Activated T-helper 2 cell treated with anti-CD3 and anti-CD28 coated beads, Interferon-gamma antibody, Interleukin-2, Interleukin-4, amounts not matched to agents 10 μg/mL and 5 μg/mL and 100 μg/mL, durations not matched to agents 14 hours and 24 hours and 36 hours (primary cell): ENCODE results near the gene ZNF154. TPM values are rescaled to one million over a fixed set of nuclear protein-coding genes. Genes with fewer than 3 reads are reported as not detected.

Experiments used
- DNase-seq: peaks from one replicate; pipeline ENCODE4 v3.0.0; 2021; ENCODE audit warnings: low spot score
- H3K27ac Mint-ChIP-seq: one replicate; pipeline ENCODE4 v1.8.0; 2021; ENCODE audit warnings: mixed read lengths
- H3K27me3 Mint-ChIP-seq: one replicate; pipeline ENCODE4 v1.8.0; 2021; ENCODE audit warnings: low read depth, mixed read lengths
- H3K36me3 Mint-ChIP-seq: one replicate; pipeline ENCODE4 v1.8.0; 2021; ENCODE audit warnings: low read depth, mixed read lengths
- H3K4me1 Mint-ChIP-seq: one replicate; pipeline ENCODE4 v1.8.0; 2021; ENCODE audit warnings: low read depth, mixed read lengths
- H3K4me3 Mint-ChIP-seq: one replicate; pipeline ENCODE4 v1.8.0; 2021; ENCODE audit warnings: low read depth, mild to moderate bottlenecking, moderate library complexity, mixed read lengths
- H3K9me3 Mint-ChIP-seq: one replicate; pipeline ENCODE4 v1.8.0; 2021; ENCODE audit warnings: mixed read lengths
- intact Hi-C: fragments of 100-400 bp; cut with micrococcal nuclease; formaldehyde crosslinking; loops from one replicate; pipeline ENCODE4 v1.15.1; 2023
- total RNA-seq: library from RNA; stranded (reverse); gene quantifications from 2 replicates; pipeline ENCODE4 v1.2.3, GENCODE V29; 2022

ZNF154 gene
- total RNA-seq, 1 donor from 2014 or later = 4.0 TPM

DNA sequence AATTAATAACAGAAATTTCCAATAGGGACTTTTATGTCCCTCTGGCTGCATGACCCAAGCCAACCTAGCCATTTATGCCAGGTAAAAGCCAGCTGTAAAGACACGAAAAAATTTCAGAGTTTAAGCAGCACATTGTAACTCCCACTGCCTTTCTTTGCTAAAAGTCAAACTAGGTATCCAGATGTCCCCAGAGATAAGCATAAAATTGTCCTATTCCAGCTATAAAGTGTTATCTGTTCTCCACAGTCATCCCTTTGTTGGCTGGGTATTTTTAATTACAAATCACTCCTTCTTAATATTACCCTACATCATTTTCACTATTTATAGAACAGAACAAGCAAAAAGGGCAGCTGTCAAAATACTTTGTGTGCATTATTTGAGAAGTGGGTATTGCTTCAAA, 3.2 kb upstream of the ZNF154 start:
- peaks cover 36% of the 10 kb centered on the region for H3K36me3 Mint-ChIP-seq
- H3K4me3 Mint-ChIP-seq = no peak overlapping the region
- no peak for DNase-seq
- no peak overlapping the region for H3K27ac Mint-ChIP-seq
- H3K9me3 Mint-ChIP-seq = peaks cover 58% of the 10 kb centered on the region
- intact Hi-C loops = no loop called here
- peaks cover 6% of the 10 kb centered on the region for H3K4me1 Mint-ChIP-seq
- H3K27me3 Mint-ChIP-seq = no peaks in the 10 kb centered on the region

- Mint-ChIP-seq H3K27ac (no peak overlapping the region), H3K4me1 (peaks cover 6% of the 10 kb centered on the region), H3K36me3 (peaks cover 53% of the 10 kb centered on the region), H3K9me3 (peaks cover 60% of the 10 kb centered on the region), H3K27me3 (no peaks in the 10 kb centered on the region), H3K4me3 (peak overlapping the region; percentile 87)
- intact Hi-C loops = no loop called here
- no peak for DNase-seq
Measured at GRCh38 chr19:57709616-57710015, 612 bp upstream of the ZNF154 start.

DNA sequence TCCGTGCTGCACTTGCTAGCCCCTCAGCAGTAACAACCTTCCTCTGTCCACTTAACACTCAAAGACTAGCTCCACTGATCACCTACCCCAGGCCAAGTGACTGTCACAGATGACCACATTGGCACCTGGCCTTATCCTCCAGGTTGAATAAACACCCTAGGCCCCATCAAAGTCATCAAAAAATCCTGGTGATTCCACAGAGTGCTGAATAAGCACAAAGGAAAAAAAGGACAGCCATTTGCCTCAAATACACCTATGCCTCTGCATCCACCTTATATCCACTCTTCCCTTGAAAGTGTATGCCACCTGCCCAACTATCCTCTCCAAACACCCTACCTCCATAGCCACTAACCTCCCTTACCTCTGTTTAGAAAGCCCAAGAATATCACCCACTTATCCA, 2.7 kb downstream of the ZNF154 start:
- Mint-ChIP-seq H3K27me3 (no peaks in the 10 kb centered on the region), H3K36me3 (peaks cover 77% of the 10 kb centered on the region), H3K4me1 (peaks cover 6% of the 10 kb centered on the region), H3K27ac (no peak overlapping the region), H3K9me3 (peaks cover 63% of the 10 kb centered on the region), H3K4me3 (no peak overlapping the region)
- DNase-seq = no peak
- intact Hi-C loops = no loop called here

GRCh38 chr19:57701625-57702024, 7.4 kb downstream of the ZNF154 start:
- intact Hi-C loops = no loop called here
- H3K27ac Mint-ChIP-seq = no peak overlapping the region
- peaks cover 89% of the 10 kb centered on the region for H3K36me3 Mint-ChIP-seq
- no peaks in the 10 kb centered on the region for H3K4me1 Mint-ChIP-seq
- no peak for DNase-seq
- H3K27me3 Mint-ChIP-seq = no peaks in the 10 kb centered on the region
- H3K9me3 Mint-ChIP-seq = peaks cover 83% of the 10 kb centered on the region
- no peak overlapping the region for H3K4me3 Mint-ChIP-seq

GRCh38 chr19:57689750-57690149, 19.3 kb downstream of the ZNF154 start:
- Mint-ChIP-seq H3K36me3 (peaks cover 74% of the 10 kb centered on the region), H3K4me1 (no peaks in the 10 kb centered on the region), H3K4me3 (no peak overlapping the region), H3K27ac (no peak overlapping the region), H3K9me3 (peaks cover 87% of the 10 kb centered on the region), H3K27me3 (no peaks in the 10 kb centered on the region)
- intact Hi-C loops = no loop called here
- DNase-seq = no peak

- no peaks in the 10 kb centered on the region for H3K27me3 Mint-ChIP-seq
- H3K27ac Mint-ChIP-seq = no peak overlapping the region
- H3K9me3 Mint-ChIP-seq = peaks cover 88% of the 10 kb centered on the region
- no peak for DNase-seq
- H3K4me3 Mint-ChIP-seq = no peak overlapping the region
- H3K36me3 Mint-ChIP-seq = peaks cover 78% of the 10 kb centered on the region
- intact Hi-C loops = no loop called here
- H3K4me1 Mint-ChIP-seq = peaks cover 6% of the 10 kb centered on the region
Measured at GRCh38 chr19:57688011-57688763, 20.8 kb downstream of the ZNF154 start.

- Mint-ChIP-seq H3K27me3 (no peaks in the 10 kb centered on the region), H3K27ac (no peak overlapping the region), H3K4me1 (peaks cover 13% of the 10 kb centered on the region), H3K9me3 (peaks cover 89% of the 10 kb centered on the region), H3K4me3 (no peak overlapping the region), H3K36me3 (peaks cover 79% of the 10 kb centered on the region)
- no peak for DNase-seq
- intact Hi-C loops = no loop called here
Measured at GRCh38 chr19:57687363-57688010, 21.5 kb downstream of the ZNF154 start.

- peaks cover 18% of the 10 kb centered on the region for H3K4me1 Mint-ChIP-seq
- peaks cover 87% of the 10 kb centered on the region for H3K36me3 Mint-ChIP-seq
- no peaks in the 10 kb centered on the region for H3K27me3 Mint-ChIP-seq
- no peak overlapping the region for H3K27ac Mint-ChIP-seq
- H3K4me3 Mint-ChIP-seq = no peak overlapping the region
- DNase-seq = no peak
- intact Hi-C loops = no loop called here
- H3K9me3 Mint-ChIP-seq = peaks cover 88% of the 10 kb centered on the region
Measured at GRCh38 chr19:57686727-57687126, 22.3 kb downstream of the ZNF154 start.

- intact Hi-C loops = loop anchor here (5.0 kb wide), 2 partner anchors 85 to 320 kb away; partner anchors contain the start of genes ZNF530 and ZNF606
- Mint-ChIP-seq H3K27me3 (no peaks in the 10 kb centered on the region), H3K9me3 (peaks cover 64% of the 10 kb centered on the region), H3K36me3 (peaks cover 63% of the 10 kb centered on the region), H3K27ac (peak overlapping the region; percentile 85), H3K4me1 (peaks cover 22% of the 10 kb centered on the region), H3K4me3 (peak overlapping the region; percentile 93)
- DNase-seq = no peak
Measured at GRCh38 chr19:57682226-57682766, 26.7 kb downstream of the ZNF154 start.

DNA sequence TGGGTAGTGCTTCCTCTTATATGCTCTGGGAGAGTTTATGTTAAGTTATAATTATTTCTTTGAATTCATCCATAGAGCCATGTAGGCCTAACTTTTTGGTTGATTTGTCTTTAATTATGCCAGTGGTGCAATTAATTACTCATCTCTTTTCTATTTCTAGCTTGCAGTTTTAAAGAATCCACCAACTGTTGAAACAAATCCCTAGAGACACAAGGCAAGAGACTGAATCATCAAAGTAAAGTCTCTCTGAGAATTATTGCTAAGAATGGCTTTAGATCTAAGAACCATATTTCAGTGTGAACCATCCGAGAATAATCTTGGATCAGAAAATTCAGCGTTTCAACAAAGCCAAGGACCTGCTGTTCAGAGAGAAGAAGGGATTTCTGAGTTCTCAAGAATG, 33.1 kb downstream of the ZNF154 start:
- intact Hi-C loops = no loop called here
- DNase-seq = no peak
- Mint-ChIP-seq H3K27me3 (no peaks in the 10 kb centered on the region), H3K4me3 (no peak overlapping the region), H3K4me1 (no peaks in the 10 kb centered on the region), H3K27ac (no peak overlapping the region), H3K36me3 (peaks cover 4% of the 10 kb centered on the region), H3K9me3 (peaks cover 35% of the 10 kb centered on the region)

GRCh38 chr19:57672466-57672865, 36.5 kb downstream of the ZNF154 start:
- H3K4me1 Mint-ChIP-seq = no peaks in the 10 kb centered on the region
- no peaks in the 10 kb centered on the region for H3K36me3 Mint-ChIP-seq
- H3K27ac Mint-ChIP-seq = no peak overlapping the region
- intact Hi-C loops = no loop called here
- peaks cover 33% of the 10 kb centered on the region for H3K9me3 Mint-ChIP-seq
- H3K4me3 Mint-ChIP-seq = no peak overlapping the region
- no peaks in the 10 kb centered on the region for H3K27me3 Mint-ChIP-seq
- DNase-seq = no peak

GRCh38 chr19:57671124-57671895, 37.7 kb downstream of the ZNF154 start:
- no peak for DNase-seq
- Mint-ChIP-seq H3K36me3 (no peaks in the 10 kb centered on the region), H3K4me3 (no peak overlapping the region), H3K27me3 (no peaks in the 10 kb centered on the region), H3K4me1 (no peaks in the 10 kb centered on the region), H3K9me3 (peaks cover 27% of the 10 kb centered on the region), H3K27ac (no peak overlapping the region)
- intact Hi-C loops = no loop called here
